ENCODE data around the gene CD3D.
"Not testable (repeated sequence)": the region's sequence is repeated elsewhere in the genome, so short reads cannot be mapped to it uniquely, and the experiment has no call there.

CD3D gene

GRCh38 chr11:118314988-118315411, 27.5 kb downstream of the CD3D start:
- H3K4me3 ChIP-seq (ENCODE audit: low read depth, low read length): no peak overlapping the region
- no peak for DNase-seq (ENCODE audit: low read depth)
- no peak for TF ChIP-seq CTCF (IDR thresholded peaks at IDR 0.05; ENCODE audit: low read depth, low read length, missing control alignments)

- no peak overlapping the region for H3K4me3 ChIP-seq (ENCODE audit: low read depth, low read length)
Observed at GRCh38 chr11:118313242-118313641, 29.3 kb downstream of the CD3D start.

GRCh38 chr11:118312328-118312727, 30.2 kb downstream of the CD3D start:
- no peak overlapping the region for H3K4me3 ChIP-seq (ENCODE audit: low read depth, low read length)
- DNase-seq (ENCODE audit: low read depth): no peak
- no peak for TF ChIP-seq CTCF (IDR thresholded peaks at IDR 0.05; ENCODE audit: low read depth, low read length, missing control alignments)

More at GRCh38 chr11:118313242-118313641, 29.3 kb downstream of the CD3D start:
- DNase-seq (ENCODE audit: low read depth): no peak
- no peak for TF ChIP-seq CTCF (IDR thresholded peaks at IDR 0.05; ENCODE audit: low read depth, low read length, missing control alignments)

GRCh38 chr11:118311518-118311917, 31.0 kb downstream of the CD3D start:
- no peak overlapping the region for H3K4me3 ChIP-seq (ENCODE audit: low read depth, low read length)
- TF ChIP-seq CTCF (IDR thresholded peaks at IDR 0.05; ENCODE audit: low read depth, low read length, missing control alignments): no peak
- no peak for DNase-seq (ENCODE audit: low read depth)

- no peak for DNase-seq (ENCODE audit: low read depth)
- H3K4me3 ChIP-seq (ENCODE audit: low read depth, low read length): no peak overlapping the region
- no peak for TF ChIP-seq CTCF (IDR thresholded peaks at IDR 0.05; ENCODE audit: low read depth, low read length, missing control alignments)
Observed at GRCh38 chr11:118310781-118311485, 31.6 kb downstream of the CD3D start.

GRCh38 chr11:118310271-118310670, 32.2 kb downstream of the CD3D start:
- no peak overlapping the region for H3K4me3 ChIP-seq (ENCODE audit: low read depth, low read length)

GRCh38 chr11:118308995-118309528, 33.4 kb downstream of the CD3D start:
- H3K4me3 ChIP-seq (ENCODE audit: low read depth, low read length); DNase-seq (ENCODE audit: low read depth): not testable (repeated sequence)

More at GRCh38 chr11:118310271-118310670, 32.2 kb downstream of the CD3D start:
- TF ChIP-seq CTCF (IDR thresholded peaks at IDR 0.05; ENCODE audit: low read depth, low read length, missing control alignments): no peak
- DNase-seq (ENCODE audit: low read depth): no peak

Data from GM12864 (cell line).